Medulla oblongata (tissue), 1 donor: Measurements from ENCODE around the gene TIGD7.
A peak's percentile ranks its signal among the peaks of the same experiment; 100 is the strongest.

Source experiments
- DNase-seq: peaks from one replicate; pipeline ENCODE4 v3.0.0-alpha.2; 2015; ENCODE audit errors: extremely low spot score

The TIGD7 gene

GRCh38 chr16:3305109-3306068 is at the start of gene TIGD7, which contains the start of gene ZNF75A:
Gene TIGD7 (minus strand): TSS chr16:3305430. CDS start chr16:3300614, 4,816 bp downstream.
Gene ZNF75A (plus strand): TSS chr16:3305497. CDS start chr16:3308429, 2,932 bp downstream.
- peak; percentile 94 for DNase-seq

GRCh38 chr16:3349175-3349574 is 43.9 kb upstream of the TIGD7 start:
- DNase-seq, result no peak

GRCh38 chr16:3348547-3349167 is 43.4 kb upstream of the TIGD7 start:
- DNase-seq, result no peak

GRCh38 chr16:3347586-3347985 is 42.4 kb upstream of the TIGD7 start:
- DNase-seq, result no peak

GRCh38 chr16:3346041-3346440 is 40.8 kb upstream of the TIGD7 start:
- DNase-seq, result no peak

GRCh38 chr16:3328643-3329042 is 23.4 kb upstream of the TIGD7 start:
- no peak for DNase-seq

GRCh38 chr16:3328104-3328503 is 22.9 kb upstream of the TIGD7 start:
- DNase-seq, result no peak

GRCh38 chr16:3327514-3327913 is 22.3 kb upstream of the TIGD7 start:
- DNase-seq, result no peak

- DNase-seq, result no peak
Observed at GRCh38 chr16:3321816-3322215, 16.6 kb upstream of the TIGD7 start.

GRCh38 chr16:3317315-3317999 is 12.2 kb upstream of the TIGD7 start:
- DNase-seq, result no peak

- DNase-seq, result no peak
Observed at GRCh38 chr16:3311496-3311895, 6.3 kb upstream of the TIGD7 start.

GRCh38 chr16:3306078-3306477 is 848 bp upstream of the TIGD7 start:
- peak; percentile 3 for DNase-seq

- DNase-seq, result no peak
Observed at GRCh38 chr16:3304370-3304769, 860 bp downstream of the TIGD7 start.

- peak; percentile 13 for DNase-seq
Observed at GRCh38 chr16:3295783-3296182, 9.4 kb downstream of the TIGD7 start.

GRCh38 chr16:3295209-3295608 is 10.0 kb downstream of the TIGD7 start:
- no peak for DNase-seq

- DNase-seq, result no peak
Observed at GRCh38 chr16:3292604-3293003, 12.6 kb downstream of the TIGD7 start.

- DNase-seq, result no peak
Observed at GRCh38 chr16:3289998-3290673, 15.1 kb downstream of the TIGD7 start.

GRCh38 chr16:3285131-3285530 is 20.1 kb downstream of the TIGD7 start:
- no peak for DNase-seq

GRCh38 chr16:3283543-3284447 is 21.4 kb downstream of the TIGD7 start:
- no peak for DNase-seq

GRCh38 chr16:3282730-3283542 is 22.3 kb downstream of the TIGD7 start, which contains the start of gene ZNF263:
Gene ZNF263 (plus strand): TSS chr16:3283491. CDS start chr16:3283819, 328 bp downstream.
- peak; percentile 99 for DNase-seq
